NCI-H1930 (cell line): ENCODE results near the gene HTRA2.

Source experiments
- DNase-seq, 2 experiments: peaks; one replicate each; lab custom pipeline; 2025; lab: John Stamatoyannopoulos, UW

Gene HTRA2

GRCh38 chr2:74500578-74500946 lies 29.2 kb upstream of the HTRA2 start:
- no peak for DNase-seq

- no peak for DNase-seq
Measured at GRCh38 chr2:74501335-74502071, 28.2 kb upstream of the HTRA2 start.

DNA sequence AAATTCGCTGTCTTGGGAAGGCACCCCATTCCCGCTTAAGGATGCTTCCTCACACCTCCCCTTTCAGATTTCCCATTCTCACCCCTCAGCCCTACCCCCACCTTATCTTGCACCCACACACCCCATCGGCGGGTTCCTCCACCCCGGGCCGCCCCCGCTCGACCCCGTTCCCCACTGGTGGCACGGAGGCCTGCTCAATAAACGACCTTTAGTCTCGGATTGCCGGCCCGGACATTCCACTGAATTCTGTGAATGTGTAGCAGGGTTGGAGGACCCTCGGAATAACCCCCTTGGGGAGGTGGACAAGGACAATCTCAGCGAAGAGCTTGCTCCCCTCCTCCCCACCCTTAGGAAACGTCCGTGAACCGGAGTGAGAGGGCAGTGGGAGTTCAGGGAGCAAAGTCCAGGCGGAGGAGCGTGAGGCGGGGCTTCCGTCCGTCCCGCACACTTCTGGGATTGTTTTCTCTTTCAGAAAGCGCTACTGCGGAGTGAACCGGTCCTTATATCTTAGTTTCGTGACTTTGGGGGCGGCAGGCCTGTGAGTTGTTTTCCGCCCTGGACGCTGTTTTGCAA lies 27.5 kb upstream of the HTRA2 start:
- DNase-seq = no peak

GRCh38 chr2:74502720-74503505 lies 26.8 kb upstream of the HTRA2 start:
- DNase-seq = no peak

GRCh38 chr2:74503506-74504475 lies 25.9 kb upstream of the HTRA2 start:
- DNase-seq = no peak

DNA sequence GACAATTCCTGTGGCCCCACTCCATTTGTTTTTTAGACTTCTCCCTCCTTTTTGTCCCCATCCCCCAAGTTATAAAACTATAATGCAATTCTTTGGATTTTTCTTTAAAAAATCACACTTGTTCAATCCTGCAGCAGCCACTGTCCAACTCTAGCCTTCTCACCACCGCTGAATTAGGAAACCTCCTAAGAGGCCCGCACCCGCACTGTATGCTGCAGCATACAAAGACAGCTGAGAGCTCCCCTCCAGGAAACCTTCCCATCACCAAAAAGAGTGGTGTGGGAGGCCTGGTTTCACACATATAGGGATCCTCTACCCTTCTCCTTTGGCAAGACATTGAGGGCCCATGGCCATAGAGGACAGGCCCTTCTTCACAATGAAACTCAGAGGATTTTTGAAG lies 25.1 kb upstream of the HTRA2 start:
- DNase-seq = no peak

DNA sequence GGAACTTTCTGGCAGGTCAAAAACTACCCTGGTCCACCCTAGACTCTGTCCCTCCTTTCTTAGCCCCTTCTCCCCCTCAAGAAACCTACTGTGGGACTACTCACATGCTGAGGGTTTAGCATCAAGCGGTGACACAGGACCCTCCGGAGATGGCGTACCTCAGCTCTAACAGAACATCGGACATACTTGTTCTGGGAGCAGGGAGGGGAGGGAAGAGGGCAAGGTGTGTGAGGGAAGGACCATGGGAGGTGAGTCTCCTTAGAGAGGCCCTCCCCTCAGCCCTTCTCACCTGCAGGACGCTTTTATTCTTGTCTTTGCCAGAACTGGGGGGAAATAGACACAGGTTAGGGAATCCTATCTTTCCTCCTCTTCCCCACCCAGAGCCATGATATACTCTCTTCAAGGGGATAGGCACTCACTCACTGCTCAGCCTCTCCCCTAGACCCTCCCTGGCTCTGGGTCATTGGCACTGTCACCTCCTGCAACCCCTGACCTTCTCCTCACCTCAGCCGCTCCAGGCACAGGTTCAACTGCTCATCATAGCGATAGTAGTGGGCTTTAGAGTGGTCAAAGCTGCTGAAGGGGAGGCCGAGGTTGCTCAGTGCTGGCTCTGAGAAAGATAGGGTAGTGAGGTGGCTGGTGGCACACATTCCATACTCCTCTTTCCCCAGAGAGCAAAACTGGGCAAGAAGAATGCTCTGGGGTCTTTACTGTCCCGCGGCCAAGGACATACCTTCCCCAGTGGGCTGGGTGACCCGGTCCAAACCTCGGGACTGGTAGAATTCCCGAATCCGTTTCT lies 24.1 kb upstream of the HTRA2 start:
- DNase-seq = no peak

DNA sequence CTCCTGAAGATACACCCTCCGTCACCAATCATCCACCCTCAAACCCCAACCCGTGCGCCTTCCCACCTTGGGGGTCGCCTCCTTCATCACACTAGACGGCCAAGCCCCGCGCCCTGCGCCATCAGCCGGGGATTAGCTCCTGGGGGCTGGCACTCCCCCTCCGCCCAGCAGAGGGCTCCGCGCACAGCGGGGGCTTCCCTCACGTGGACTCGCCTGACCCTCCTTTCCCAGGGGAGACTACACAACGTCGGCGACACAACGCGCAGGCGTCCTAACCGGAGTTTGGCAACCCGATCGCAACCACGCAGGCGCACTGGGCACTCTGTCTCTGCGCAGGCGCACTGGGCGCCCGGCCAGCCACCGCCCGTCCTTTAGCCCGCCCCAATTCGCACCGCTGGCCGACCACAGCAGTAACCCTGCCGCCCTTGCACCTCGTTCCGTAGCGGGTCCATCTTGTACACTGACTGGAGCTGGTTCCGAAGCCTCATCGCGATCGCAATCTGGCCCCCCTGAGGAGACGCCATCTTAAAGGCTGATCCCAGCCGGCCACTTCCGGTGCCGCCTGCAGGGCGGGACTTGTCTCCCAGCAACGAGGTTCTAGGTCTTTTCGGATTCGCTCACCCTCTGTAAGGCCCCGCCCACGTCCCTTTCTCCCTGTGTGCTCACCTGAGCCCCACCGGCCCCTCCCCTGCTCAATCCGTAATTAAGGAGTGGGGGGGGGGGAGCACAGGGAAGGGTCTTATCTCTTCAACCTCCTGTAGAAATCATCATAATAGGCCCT lies 22.4 kb upstream of the HTRA2 start, which contains the start of gene PCGF1:
PCGF1 (minus strand) TSS at position 551 of the 781 bp plus-strand sequence; CDS start at position 524, 27 bp downstream.
- DNase-seq = peak; percentile 98 to 99

DNA sequence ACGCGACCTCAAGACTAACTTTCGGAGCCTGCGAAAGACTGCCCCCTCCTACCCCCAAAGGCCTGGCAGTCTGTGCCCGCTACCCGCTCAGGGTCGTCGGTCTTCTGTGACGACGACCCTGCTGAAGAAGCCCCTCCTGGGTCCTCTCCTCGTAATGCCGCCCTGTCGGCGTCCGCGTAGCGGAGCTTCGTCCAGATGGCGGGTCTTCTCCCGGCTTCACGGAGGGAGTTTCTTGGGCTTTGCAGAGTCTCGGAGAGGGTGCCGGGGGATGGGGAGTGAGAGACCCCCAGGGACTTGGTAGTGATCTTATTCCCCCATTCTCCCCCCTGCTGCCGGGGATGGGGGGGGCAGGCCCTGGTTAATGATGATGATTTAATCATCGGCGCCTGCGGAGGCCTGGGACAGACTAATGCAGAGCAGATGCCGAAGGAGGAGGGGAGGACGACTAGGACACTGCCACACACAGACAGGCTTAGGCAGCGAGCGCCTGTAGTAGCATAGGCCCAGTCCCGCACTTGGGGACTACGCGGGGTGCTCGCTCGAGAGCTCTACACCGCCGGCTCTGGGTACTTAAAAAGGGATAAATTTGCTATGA lies 21.7 kb upstream of the HTRA2 start:
- DNase-seq = peak; percentile 32 to 66

DNA sequence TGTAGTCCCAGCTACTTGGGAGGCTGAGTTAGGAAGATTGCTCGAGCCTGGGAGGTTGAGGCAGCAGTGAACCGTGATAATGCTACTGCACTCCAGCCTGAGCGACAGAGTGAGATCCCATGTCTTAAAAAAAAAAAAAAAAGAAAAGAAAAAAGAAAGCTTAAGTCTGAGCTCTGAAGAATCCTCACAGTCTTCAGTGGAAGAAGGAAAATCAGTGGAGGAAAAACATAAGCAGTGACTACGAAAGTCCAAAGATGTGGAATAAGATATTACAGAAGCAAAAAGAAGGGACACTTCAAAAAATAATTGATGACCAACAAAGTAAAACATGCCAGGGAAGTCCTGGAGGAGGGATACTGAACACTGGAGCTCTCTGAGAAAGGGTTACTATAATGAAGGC lies 19.5 kb upstream of the HTRA2 start:
- no peak for DNase-seq

GRCh38 chr2:74511104-74511989 lies 18.4 kb upstream of the HTRA2 start:
- DNase-seq = no peak

DNA sequence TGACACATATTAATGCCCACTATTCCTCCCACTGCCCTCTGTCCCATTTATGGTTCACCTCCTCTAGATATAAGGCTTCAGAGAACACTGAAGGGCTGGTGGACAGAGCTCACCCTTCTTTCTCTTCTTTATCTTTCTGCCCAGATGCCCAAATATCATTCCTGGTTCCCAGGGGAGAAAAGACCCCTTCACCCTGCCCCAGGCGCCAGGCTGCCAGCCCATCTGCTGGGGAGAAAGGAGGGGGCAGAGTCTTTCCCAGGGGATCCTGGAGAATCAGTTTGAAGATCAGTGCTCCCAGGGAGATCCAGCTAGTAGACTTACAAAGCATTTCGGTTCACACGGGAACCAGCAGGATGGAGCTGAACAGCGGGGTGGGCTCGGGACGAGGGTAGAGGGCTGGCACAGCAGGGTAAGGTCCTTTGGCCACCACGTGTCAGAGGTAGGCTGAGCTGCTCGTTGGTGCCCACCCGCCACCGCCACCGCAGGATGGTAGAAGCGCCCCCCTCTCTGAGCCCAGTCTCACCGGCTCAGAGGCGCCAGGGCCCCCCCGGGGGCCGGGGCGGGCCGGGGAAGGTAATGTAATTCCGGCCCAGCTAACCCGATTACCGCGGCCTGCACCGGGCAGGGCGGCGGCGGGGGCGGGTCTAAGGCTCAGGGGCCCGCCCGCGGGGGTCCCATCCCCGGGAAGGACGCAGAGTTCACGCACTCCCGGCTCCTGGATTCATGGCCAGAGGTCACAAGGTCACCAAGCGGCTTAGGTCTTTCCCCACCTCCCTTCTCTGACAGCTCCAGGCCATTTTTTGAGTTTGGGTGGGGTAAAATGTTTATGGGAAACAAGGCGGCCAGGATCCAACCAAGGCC lies 16.8 kb upstream of the HTRA2 start:
- no peak for DNase-seq

- DNase-seq = no peak
Measured at GRCh38 chr2:74513605-74514367, 15.9 kb upstream of the HTRA2 start.

DNA sequence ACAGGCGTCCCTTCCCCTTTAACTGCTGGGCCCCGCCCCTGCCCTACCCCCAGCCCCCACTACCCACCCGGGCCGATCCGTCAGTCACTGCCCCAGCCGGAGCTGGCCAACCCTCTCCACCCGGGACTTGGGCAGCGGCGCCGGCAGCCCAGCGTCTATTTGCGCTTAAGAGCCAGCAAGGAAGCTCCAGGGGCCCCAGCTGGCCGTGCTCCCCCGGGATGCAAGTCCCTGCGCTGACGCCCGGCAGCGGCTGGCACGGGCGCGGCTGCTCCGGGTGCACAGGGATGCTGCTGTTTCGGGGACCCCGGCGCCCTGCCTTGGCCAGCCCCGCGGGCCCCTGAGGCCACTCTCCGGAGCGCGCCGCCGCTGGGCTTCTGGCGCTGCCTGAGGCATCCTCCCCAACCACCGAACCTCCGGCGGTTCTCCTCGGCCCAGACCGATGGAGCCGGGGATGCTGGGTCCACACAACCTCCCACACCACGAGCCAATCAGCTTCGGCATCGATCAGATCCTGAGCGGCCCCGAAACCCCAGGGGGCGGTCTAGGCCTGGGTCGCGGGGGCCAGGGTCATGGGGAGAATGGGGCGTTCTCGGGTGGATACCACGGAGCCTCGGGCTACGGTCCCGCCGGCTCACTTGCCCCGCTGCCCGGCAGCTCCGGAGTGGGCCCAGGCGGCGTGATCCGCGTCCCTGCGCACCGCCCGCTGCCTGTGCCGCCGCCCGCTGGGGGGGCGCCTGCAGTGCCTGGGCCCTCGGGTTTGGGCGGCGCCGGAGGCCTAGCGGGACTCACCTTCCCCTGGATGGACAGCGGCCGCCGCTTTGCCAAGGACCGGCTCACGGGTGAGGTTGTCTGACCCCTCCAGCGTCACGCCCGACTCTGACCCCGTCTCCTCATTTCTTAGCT lies 15.1 kb upstream of the HTRA2 start, which contains the start of gene TLX2:
TLX2 (plus strand) TSS at position 83 of the 903 bp plus-strand sequence; CDS start at position 440, 357 bp downstream.
- peak in 1 of 2 experiments; percentile 18 for DNase-seq

GRCh38 chr2:74515271-74515980 lies 14.3 kb upstream of the HTRA2 start:
- no peak for DNase-seq
